HepG2 (cell line): ENCODE data around the gene CAPN15. TPM values are rescaled to one million over a fixed set of nuclear protein-coding genes. Genes with fewer than 3 reads are reported as not detected.

Experiments
- ADNP ChIP-seq: sonication (generic); formaldehyde crosslinking; IDR thresholded peaks from 2 replicates; pipeline ENCODE4 v1.4.0; 2020; ENCODE audit warnings: missing genetic modification reagents
- KLF11 ChIP-seq: IDR thresholded peaks from 2 replicates; pipeline ENCODE4 v1.6.1; 2016; ENCODE audit warnings: missing compliant biosample characterization
- KMT2A ChIP-seq: sonication (generic); formaldehyde crosslinking; IDR thresholded peaks from 2 replicates; pipeline ENCODE4 v1.4.0; 2020; ENCODE audit warnings: missing genetic modification reagents
- POLR2AphosphoS2 ChIP-seq: IDR thresholded peaks from 2 replicates; pipeline ENCODE4 v1.6.1; 2011; ENCODE audit warnings: low read depth, low read length, improper control_type of control experiment
- RAD21 ChIP-seq: fragments of 450-650 bp; formaldehyde crosslinking; IDR thresholded peaks from 2 replicates; pipeline ENCODE4 v1.5.0; 2020; ENCODE audit warnings: mild to moderate bottlenecking
- ZBTB7A ChIP-seq: sonication (generic); formaldehyde crosslinking; IDR thresholded peaks from 2 replicates; pipeline ENCODE4 v1.8.0; 2022; ENCODE audit warnings: mild to moderate bottlenecking, missing genetic modification reagents
- ZFP82 ChIP-seq: sonication (generic); formaldehyde crosslinking; IDR thresholded peaks from 2 replicates; pipeline ENCODE4 v1.5.1; 2020; ENCODE audit warnings: mild to moderate bottlenecking, missing genetic modification reagents, borderline replicate concordance
- ZNF121 ChIP-seq: sonication (generic); formaldehyde crosslinking; IDR thresholded peaks from 2 replicates; pipeline ENCODE4 v1.5.0; 2020; ENCODE audit warnings: mild to moderate bottlenecking, missing genetic modification reagents
- ZNF430 ChIP-seq: sonication (generic); formaldehyde crosslinking; IDR thresholded peaks from 2 replicates; pipeline ENCODE4 v1.9.0; 2021; ENCODE audit warnings: mild to moderate bottlenecking, missing genetic modification reagents
- ZNF441 ChIP-seq: sonication (generic); formaldehyde crosslinking; IDR thresholded peaks from 2 replicates; pipeline ENCODE4 v1.7.0; 2021; ENCODE audit warnings: missing genetic modification reagents, borderline replicate concordance
- ZNF451 ChIP-seq: sonication (generic); formaldehyde crosslinking; IDR thresholded peaks from 2 replicates; pipeline ENCODE4 v1.5.0; 2020; ENCODE audit warnings: mild to moderate bottlenecking, missing genetic modification reagents
- ZSCAN9 ChIP-seq: IDR thresholded peaks from 2 replicates; pipeline ENCODE4 v1.6.1; 2016; ENCODE audit warnings: borderline replicate concordance
- polyA plus RNA-seq, 8 experiments: library from polyadenylated mRNA; depleted of rRNA in 3 of 8; stranded (reverse) in 7 of 8; unstranded in 1 of 8; fragments of >200 nt; fragmentation: Illumina TruSeq in 4 of 8; extraction: Trizol in 4 of 8; gene quantifications; 2 replicates each; pipeline versions ENCODE4 v1.2.1 to v1.2.3, GENCODE V29; 2011 to 2016; ENCODE audit warnings: low read depth in 4 of 8, missing spikeins in 1 of 8, mixed read lengths in 1 of 8; ENCODE audit not compliant: insufficient read depth in 1 of 8
- total RNA-seq, 5 experiments: library from RNA; depleted of rRNA; stranded (reverse); fragments of >200 nt; fragmentation: Illumina TruSeq; extraction: Trizol; gene quantifications; 2 replicates each; pipeline ENCODE4 v1.2.3, GENCODE V29; 2016; ENCODE audit warnings: low read depth in 1 of 5
- TF ChIP-seq, protein P1 (sequence below): sonication (generic); formaldehyde crosslinking; IDR thresholded peaks from 2 replicates; pipeline ENCODE4 v1.4.0; 2020; ENCODE audit warnings: mild to moderate bottlenecking, missing genetic modification reagents, borderline replicate concordance
- TF ChIP-seq, protein P2 (sequence below): sonication (generic); formaldehyde crosslinking; IDR thresholded peaks from 2 replicates; pipeline ENCODE4 v1.5.0; 2020; ENCODE audit warnings: missing genetic modification reagents, mild to moderate bottlenecking, borderline replicate concordance
- TF ChIP-seq, protein P3 (sequence below): sonication (generic); formaldehyde crosslinking; IDR thresholded peaks from 2 replicates; pipeline ENCODE4 v1.5.1; 2020; ENCODE audit warnings: missing genetic modification reagents, mild to moderate bottlenecking, borderline replicate concordance
- TF ChIP-seq, protein P4 (sequence below): sonication (generic); formaldehyde crosslinking; IDR thresholded peaks from one replicate; pipeline ENCODE4 v1.5.1; 2020; ENCODE audit warnings: mild to moderate bottlenecking, missing genetic modification reagents; ENCODE audit errors: not compliant biosample characterization

The CAPN15 gene
- total and polyA plus RNA-seq, 2 of the 13 experiments (the other 11 are each of a cell fraction or from before 2014, with no cell fraction given) = 14.9 to 24.5 TPM

DNA sequence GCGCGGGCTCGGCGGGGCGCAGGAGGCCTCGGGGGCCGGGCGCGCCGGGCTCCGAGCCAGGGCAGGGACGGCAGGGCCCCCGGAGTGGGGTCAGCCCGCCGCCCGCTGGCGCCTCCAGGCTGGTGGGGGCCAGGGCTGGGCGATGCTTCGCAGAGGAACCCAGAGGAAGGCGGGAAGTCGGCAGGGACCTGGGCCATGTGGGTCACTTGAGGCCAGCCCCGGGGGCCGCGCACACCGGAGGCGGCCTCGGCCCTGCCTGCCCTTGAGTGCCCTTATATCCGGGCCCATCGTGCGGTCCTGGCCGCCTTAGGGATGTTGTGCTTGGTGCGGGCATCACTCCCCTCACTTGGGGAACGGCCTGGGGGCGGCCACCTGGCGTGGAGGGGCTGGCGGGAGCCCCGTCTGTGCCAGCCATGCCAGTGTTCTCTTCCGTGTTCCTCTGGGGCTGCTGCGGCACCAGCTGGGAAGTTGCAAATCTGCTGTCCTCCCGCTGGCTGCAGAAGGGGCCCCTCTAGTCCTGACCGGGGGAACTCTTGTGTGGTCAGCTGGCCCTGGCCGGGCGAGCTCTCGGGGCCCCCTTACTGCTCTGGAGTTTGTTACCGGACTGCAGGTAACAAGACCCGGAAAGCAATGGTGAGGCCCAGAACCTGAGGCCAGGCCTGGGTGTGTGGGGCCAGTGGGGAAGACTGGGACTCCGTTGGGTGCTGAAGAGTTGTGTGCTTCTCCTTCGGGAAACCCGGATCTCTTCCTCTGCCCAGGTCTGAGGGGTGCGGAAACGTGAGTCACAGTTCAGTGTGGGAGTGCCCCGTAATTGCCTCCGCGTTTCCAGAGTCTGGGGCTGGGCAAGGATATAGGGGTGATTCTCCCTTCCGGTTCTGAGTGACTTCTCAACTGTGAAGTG is 849 bp downstream of the CAPN15 start (continued):
- TF ChIP-seq, protein P1, sequence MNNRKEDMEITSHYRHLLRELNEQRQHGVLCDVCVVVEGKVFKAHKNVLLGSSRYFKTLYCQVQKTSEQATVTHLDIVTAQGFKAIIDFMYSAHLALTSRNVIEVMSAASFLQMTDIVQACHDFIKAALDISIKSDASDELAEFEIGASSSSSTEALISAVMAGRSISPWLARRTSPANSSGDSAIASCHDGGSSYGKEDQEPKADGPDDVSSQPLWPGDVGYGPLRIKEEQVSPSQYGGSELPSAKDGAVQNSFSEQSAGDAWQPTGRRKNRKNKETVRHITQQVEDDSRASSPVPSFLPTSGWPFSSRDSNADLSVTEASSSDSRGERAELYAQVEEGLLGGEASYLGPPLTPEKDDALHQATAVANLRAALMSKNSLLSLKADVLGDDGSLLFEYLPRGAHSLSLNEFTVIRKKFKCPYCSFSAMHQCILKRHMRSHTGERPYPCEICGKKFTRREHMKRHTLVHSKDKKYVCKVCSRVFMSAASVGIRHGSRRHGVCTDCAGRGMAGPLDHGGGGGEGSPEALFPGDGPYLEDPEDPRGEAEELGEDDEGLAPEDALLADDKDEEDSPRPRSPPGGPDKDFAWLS (CRISPR knock-in tag) = no peak
- TF ChIP-seq ZSCAN9 (CRISPR knock-in tag) (no peak), ZFP82 (CRISPR knock-in tag) (no peak), RAD21 (CRISPR knock-in tag) (peak; percentile 16; the same call in 1 of the 2 replicates), ZNF430 (CRISPR knock-in tag) (peak; percentile 50; the same call in 1 of the 2 replicates), ZNF451 (0 out of 2 replicates have a peak, but pooled peaks have one; percentile 56), KMT2A (CRISPR knock-in tag) (peak; percentile 65; the same call in 1 of the 2 replicates), KLF11 (CRISPR knock-in tag) (no peak), ZNF121 (CRISPR knock-in tag) (no peak), ZBTB7A (CRISPR knock-in tag) (0 out of 2 replicates have a peak, but pooled peaks have one; percentile 23), POLR2AphosphoS2 (no peak), ADNP (no peak), ZNF441 (CRISPR knock-in tag) (no peak)
- TF ChIP-seq, protein P2, sequence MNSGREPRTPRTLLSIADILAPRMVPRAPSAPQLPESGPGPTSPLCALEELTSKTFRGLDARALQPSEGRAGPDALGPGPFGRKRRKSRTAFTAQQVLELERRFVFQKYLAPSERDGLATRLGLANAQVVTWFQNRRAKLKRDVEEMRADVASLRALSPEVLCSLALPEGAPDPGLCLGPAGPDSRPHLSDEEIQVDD (CRISPR knock-in tag) = 0 out of 2 replicates have a peak, but pooled peaks have one; percentile 57
- TF ChIP-seq, protein P3, sequence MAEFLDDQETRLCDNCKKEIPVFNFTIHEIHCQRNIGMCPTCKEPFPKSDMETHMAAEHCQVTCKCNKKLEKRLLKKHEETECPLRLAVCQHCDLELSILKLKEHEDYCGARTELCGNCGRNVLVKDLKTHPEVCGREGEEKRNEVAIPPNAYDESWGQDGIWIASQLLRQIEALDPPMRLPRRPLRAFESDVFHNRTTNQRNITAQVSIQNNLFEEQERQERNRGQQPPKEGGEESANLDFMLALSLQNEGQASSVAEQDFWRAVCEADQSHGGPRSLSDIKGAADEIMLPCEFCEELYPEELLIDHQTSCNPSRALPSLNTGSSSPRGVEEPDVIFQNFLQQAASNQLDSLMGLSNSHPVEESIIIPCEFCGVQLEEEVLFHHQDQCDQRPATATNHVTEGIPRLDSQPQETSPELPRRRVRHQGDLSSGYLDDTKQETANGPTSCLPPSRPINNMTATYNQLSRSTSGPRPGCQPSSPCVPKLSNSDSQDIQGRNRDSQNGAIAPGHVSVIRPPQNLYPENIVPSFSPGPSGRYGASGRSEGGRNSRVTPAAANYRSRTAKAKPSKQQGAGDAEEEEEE = no peak
- TF ChIP-seq, protein P4, sequence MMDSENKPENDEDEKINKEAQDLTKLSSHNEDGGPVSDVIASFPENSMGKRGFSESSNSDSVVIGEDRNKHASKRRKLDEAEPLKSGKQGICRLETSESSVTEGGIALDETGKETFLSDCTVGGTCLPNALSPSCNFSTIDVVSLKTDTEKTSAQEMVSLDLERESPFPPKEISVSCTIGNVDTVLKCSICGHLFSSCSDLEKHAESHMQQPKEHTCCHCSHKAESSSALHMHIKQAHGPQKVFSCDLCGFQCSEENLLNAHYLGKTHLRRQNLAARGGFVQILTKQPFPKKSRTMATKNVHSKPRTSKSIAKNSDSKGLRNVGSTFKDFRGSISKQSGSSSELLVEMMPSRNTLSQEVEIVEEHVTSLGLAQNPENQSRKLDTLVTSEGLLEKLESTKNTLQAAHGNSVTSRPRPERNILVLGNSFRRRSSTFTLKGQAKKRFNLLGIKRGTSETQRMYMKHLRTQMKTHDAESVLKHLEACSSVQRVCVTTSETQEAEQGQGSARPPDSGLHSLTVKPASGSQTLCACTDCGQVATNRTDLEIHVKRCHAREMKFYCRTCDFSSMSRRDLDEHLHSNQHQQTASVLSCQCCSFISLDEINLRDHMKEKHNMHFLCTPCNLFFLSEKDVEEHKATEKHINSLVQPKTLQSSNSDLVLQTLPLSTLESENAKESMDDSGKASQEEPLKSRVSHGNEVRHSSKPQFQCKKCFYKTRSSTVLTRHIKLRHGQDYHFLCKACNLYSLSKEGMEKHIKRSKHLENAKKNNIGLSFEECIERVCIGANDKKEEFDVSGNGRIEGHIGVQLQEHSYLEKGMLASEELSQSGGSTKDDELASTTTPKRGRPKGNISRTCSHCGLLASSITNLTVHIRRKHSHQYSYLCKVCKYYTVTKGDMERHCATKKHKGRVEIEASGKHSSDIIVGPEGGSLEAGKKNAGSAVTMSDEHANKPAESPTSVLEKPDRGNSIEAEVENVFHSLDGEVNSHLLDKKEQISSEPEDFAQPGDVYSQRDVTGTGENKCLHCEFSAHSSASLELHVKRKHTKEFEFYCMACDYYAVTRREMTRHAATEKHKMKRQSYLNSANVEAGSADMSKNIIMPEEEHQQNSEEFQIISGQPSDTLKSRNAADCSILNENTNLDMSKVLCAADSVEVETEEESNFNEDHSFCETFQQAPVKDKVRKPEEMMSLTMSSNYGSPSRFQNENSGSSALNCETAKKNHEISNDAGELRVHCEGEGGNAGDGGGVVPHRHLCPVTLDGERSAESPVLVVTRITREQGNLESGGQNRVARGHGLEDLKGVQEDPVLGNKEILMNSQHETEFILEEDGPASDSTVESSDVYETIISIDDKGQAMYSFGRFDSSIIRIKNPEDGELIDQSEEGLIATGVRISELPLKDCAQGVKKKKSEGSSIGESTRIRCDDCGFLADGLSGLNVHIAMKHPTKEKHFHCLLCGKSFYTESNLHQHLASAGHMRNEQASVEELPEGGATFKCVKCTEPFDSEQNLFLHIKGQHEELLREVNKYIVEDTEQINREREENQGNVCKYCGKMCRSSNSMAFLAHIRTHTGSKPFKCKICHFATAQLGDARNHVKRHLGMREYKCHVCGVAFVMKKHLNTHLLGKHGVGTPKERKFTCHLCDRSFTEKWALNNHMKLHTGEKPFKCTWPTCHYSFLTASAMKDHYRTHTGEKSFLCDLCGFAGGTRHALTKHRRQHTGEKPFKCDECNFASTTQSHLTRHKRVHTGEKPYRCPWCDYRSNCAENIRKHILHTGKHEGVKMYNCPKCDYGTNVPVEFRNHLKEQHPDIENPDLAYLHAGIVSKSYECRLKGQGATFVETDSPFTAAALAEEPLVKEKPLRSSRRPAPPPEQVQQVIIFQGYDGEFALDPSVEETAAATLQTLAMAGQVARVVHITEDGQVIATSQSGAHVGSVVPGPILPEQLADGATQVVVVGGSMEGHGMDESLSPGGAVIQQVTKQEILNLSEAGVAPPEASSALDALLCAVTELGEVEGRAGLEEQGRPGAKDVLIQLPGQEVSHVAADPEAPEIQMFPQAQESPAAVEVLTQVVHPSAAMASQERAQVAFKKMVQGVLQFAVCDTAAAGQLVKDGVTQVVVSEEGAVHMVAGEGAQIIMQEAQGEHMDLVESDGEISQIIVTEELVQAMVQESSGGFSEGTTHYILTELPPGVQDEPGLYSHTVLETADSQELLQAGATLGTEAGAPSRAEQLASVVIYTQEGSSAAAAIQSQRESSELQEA (CRISPR knock-in tag) = peak; percentile 6
